Measurements from ENCODE around the gene MSI2. TPM values are rescaled to one million over a fixed set of nuclear protein-coding genes. Genes with fewer than 3 reads are reported as not detected.

The MSI2 gene
- total RNA-seq, 2 experiments from 2014 or later, result 65.7 to 71.9 TPM

GRCh38 chr17:57724729-57725125 lies 468.4 kb downstream of the MSI2 start:
- intact Hi-C loops (cut with micrococcal nuclease), result no loop called here
- Mint-ChIP-seq H3K36me3 (no peaks in the 10 kb centered on the region), H3K27me3 (no peaks in the 10 kb centered on the region), H3K9me3 (no peaks in the 10 kb centered on the region), H3K4me1 (ENCODE audit: low read depth) (peaks cover 2% of the 10 kb centered on the region), H3K4me3 (no peak overlapping the region), H3K27ac (no peak overlapping the region)
- CTCF ChIA-PET, result interaction anchor here (1.4 kb wide), 1 partner anchor 482 kb away, joined by 6 read pairs; no protein-coding TSS in a partner anchor
- POLR2A ChIA-PET, result no interaction called here
- DNase-seq, result no peak

DNA sequence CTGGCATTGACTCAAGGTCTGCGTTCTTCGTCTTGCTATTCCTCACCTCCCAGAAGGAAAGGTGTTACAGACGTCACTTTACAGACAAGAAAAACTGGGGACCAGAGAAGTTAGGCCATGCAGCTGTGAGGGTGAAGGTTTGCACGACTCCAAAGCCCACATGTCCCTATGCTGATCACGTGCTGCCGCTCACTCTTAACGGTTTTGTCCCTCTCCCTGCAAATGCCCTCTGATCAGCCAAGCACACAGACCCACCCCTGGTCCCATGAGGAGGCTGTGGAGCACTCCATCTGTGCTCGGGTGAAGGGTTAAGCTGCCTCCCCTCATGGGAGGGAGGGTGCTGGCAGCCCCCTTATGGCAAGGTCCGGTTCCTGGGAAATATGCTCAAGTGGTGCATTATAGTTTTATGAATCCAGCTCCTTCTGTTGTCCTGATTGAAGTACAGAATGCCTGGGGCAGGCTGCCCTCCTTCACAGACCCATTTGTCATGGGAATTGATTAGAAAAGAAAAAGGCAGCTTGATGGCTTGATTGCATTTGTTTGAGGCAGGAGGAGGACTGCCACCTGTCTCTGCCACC lies 470.0 kb downstream of the MSI2 start:
- intact Hi-C loops (cut with micrococcal nuclease), result no loop called here
- no peak for DNase-seq
- Mint-ChIP-seq H3K27ac (no peak overlapping the region), H3K4me1 (ENCODE audit: low read depth) (peaks cover 2% of the 10 kb centered on the region), H3K27me3 (no peaks in the 10 kb centered on the region), H3K4me3 (no peak overlapping the region), H3K9me3 (no peaks in the 10 kb centered on the region), H3K36me3 (no peaks in the 10 kb centered on the region)
- CTCF ChIA-PET, result no interaction called here
- POLR2A ChIA-PET, result no interaction called here

GRCh38 chr17:57726838-57727237 lies 470.5 kb downstream of the MSI2 start:
- Mint-ChIP-seq H3K36me3 (no peaks in the 10 kb centered on the region), H3K9me3 (no peaks in the 10 kb centered on the region), H3K4me3 (no peak overlapping the region), H3K4me1 (ENCODE audit: low read depth) (peaks cover 2% of the 10 kb centered on the region), H3K27me3 (no peaks in the 10 kb centered on the region), H3K27ac (no peak overlapping the region)
- ChIA-PET POLR2A (no interaction called here), CTCF (interaction anchor here (1.5 kb wide), 1 partner anchor 15 kb away, joined by 3 read pairs; no protein-coding TSS in a partner anchor)
- intact Hi-C loops (cut with micrococcal nuclease), result no loop called here
- no peak for DNase-seq

- CTCF ChIA-PET, result interaction anchor here (1.2 to 1.5 kb wide), 3 partner anchors 14 to 106 kb away, joined by 3 read pairs; no protein-coding TSS in a partner anchor
- DNase-seq, result no peak
- Mint-ChIP-seq H3K27me3 (no peaks in the 10 kb centered on the region), H3K27ac (no peak overlapping the region), H3K4me3 (no peak overlapping the region), H3K4me1 (ENCODE audit: low read depth) (peaks cover 2% of the 10 kb centered on the region), H3K9me3 (no peaks in the 10 kb centered on the region), H3K36me3 (no peaks in the 10 kb centered on the region)
- intact Hi-C loops (cut with micrococcal nuclease), result no loop called here
- POLR2A ChIA-PET, result no interaction called here
These were observed 471.4 kb downstream of the MSI2 start for GRCh38 chr17:57727630-57728175.

GRCh38 chr17:57730026-57730701 lies 473.8 kb downstream of the MSI2 start:
- Mint-ChIP-seq H3K4me1 (ENCODE audit: low read depth) (no peaks in the 10 kb centered on the region), H3K9me3 (no peaks in the 10 kb centered on the region), H3K4me3 (no peak overlapping the region), H3K27me3 (no peaks in the 10 kb centered on the region), H3K36me3 (no peaks in the 10 kb centered on the region), H3K27ac (no peak overlapping the region)
- intact Hi-C loops (cut with micrococcal nuclease), result no loop called here
- CTCF ChIA-PET, result interaction anchor here (1.1 kb wide), 1 partner anchor 487 kb away, joined by 4 read pairs; no protein-coding TSS in a partner anchor
- no peak for DNase-seq
- POLR2A ChIA-PET, result no interaction called here

GRCh38 chr17:57732062-57732461 lies 475.7 kb downstream of the MSI2 start:
- H3K27me3 Mint-ChIP-seq, result no peaks in the 10 kb centered on the region
- CTCF ChIA-PET, result no interaction called here
- no peaks in the 10 kb centered on the region for H3K36me3 Mint-ChIP-seq
- H3K4me3 Mint-ChIP-seq, result no peak overlapping the region
- DNase-seq, result no peak
- no peak overlapping the region for H3K27ac Mint-ChIP-seq
- no peaks in the 10 kb centered on the region for H3K4me1 Mint-ChIP-seq (ENCODE audit: low read depth)
- POLR2A ChIA-PET, result no interaction called here
- intact Hi-C loops (cut with micrococcal nuclease), result no loop called here
- H3K9me3 Mint-ChIP-seq, result no peaks in the 10 kb centered on the region

DNA sequence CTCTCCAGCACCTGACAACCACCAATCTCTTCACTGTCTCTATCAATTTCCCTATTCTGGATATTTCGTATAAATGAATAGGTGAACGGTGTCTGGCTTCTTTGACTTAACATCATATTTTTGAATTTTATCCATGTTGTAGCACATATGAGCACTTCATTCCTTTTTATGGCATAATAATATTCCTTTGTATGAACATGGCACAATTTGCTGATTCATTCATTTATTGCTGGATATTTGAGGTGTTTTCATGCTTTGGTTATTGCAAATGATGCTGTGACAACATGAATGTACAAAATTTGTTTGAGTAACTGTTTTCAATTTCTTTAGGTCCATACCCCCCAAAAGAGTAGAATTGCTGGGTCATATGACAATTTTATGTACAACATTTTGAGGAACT lies 476.8 kb downstream of the MSI2 start:
- Mint-ChIP-seq H3K4me3 (no peak overlapping the region), H3K27ac (no peak overlapping the region), H3K27me3 (no peaks in the 10 kb centered on the region), H3K36me3 (no peaks in the 10 kb centered on the region), H3K9me3 (no peaks in the 10 kb centered on the region), H3K4me1 (ENCODE audit: low read depth) (no peaks in the 10 kb centered on the region)
- CTCF ChIA-PET, result no interaction called here
- no peak for DNase-seq
- POLR2A ChIA-PET, result no interaction called here
- intact Hi-C loops (cut with micrococcal nuclease), result no loop called here

Other genes starting within 250 kb of the MSI2 start
- gene AKAP1, start 171.3 kb upstream of the MSI2 start, total RNA-seq, result 10 to 100 TPM; 24.5 to 30.8 TPM

Data from activated CD4-positive, alpha-beta memory T cell treated with anti-CD3 and anti-CD28 coated beads for 36 hours (primary cell).